ENCODE results near the gene ACTL10.
A peak's percentile ranks its signal among the peaks of the same experiment; 100 is the strongest.

The ACTL10 gene

GRCh38 chr20:33649201-33649681 is 17.5 kb upstream of the ACTL10 start:
- DNase-seq = no peak

GRCh38 chr20:33650111-33650752 is 16.5 kb upstream of the ACTL10 start:
- DNase-seq = no peak

GRCh38 chr20:33650753-33651561 is 15.8 kb upstream of the ACTL10 start:
- no peak for DNase-seq

- no peak for DNase-seq
Observed at GRCh38 chr20:33651562-33652048, 15.1 kb upstream of the ACTL10 start.

- no peak for DNase-seq
Observed at GRCh38 chr20:33653218-33653899, 13.4 kb upstream of the ACTL10 start.

- DNase-seq = no peak
Observed at GRCh38 chr20:33653900-33654596, 12.7 kb upstream of the ACTL10 start.

- no peak for DNase-seq
Observed at GRCh38 chr20:33654680-33655161, 12.0 kb upstream of the ACTL10 start.

- DNase-seq = no peak
Observed at GRCh38 chr20:33655164-33655563, 11.6 kb upstream of the ACTL10 start.

- no peak for DNase-seq
Observed at GRCh38 chr20:33656010-33656782, 10.5 kb upstream of the ACTL10 start.

GRCh38 chr20:33656783-33657703 is 9.7 kb upstream of the ACTL10 start:
- no peak for DNase-seq

- no peak for DNase-seq
Observed at GRCh38 chr20:33657704-33658095, 9.0 kb upstream of the ACTL10 start.

- no peak for DNase-seq
Observed at GRCh38 chr20:33658510-33658909, 8.2 kb upstream of the ACTL10 start.

- DNase-seq = no peak
Observed at GRCh38 chr20:33658929-33659328, 7.8 kb upstream of the ACTL10 start.

GRCh38 chr20:33659341-33660034 is 7.3 kb upstream of the ACTL10 start:
- no peak for DNase-seq

GRCh38 chr20:33660035-33660684 is 6.6 kb upstream of the ACTL10 start:
- no peak for DNase-seq

GRCh38 chr20:33660685-33661058 is 6.1 kb upstream of the ACTL10 start:
- no peak for DNase-seq

- DNase-seq = no peak
Observed at GRCh38 chr20:33662172-33662571, 4.6 kb upstream of the ACTL10 start, which contains the start of gene C20orf144. Gene C20orf144 (plus strand): TSS chr20:33662327. CDS start chr20:33662346, 19 bp downstream.

GRCh38 chr20:33663161-33664084 is 3.3 kb upstream of the ACTL10 start:
- peak; percentile 76 to 84 for DNase-seq
